LNCAP (cell line): ENCODE measurements around the gene ATR.

Source experiments
- CTCF ChIP-seq: fragments of 450-650 bp; IDR thresholded peaks from 2 replicates; pipeline ENCODE4 v1.5.1; 2017; ENCODE audit warnings: mild to moderate bottlenecking

The ATR gene

GRCh38 chr3:142563496-142563997 lies 15.0 kb downstream of the ATR start:
- no peak for TF ChIP-seq CTCF

DNA sequence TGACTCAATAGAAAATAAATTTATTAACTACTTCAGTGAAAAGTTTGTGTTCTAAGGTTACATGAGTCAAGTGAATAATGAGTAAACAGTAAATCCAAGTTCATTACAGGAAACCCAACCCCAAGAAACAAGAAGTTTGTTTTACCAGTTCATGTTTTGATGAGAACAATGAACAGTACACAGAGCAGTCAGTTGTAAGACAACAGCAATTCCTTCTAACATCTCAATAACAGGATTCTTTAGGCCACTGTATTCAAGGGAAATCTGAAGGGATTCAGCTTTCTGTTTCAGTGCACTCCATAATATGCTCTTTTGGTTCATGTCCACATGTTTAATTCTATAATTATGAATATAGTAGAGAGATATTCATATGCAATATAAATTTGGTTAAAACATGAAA lies 18.4 kb downstream of the ATR start:
- no peak for TF ChIP-seq CTCF

GRCh38 chr3:142553741-142554140 lies 24.8 kb downstream of the ATR start:
- TF ChIP-seq CTCF: no peak

DNA sequence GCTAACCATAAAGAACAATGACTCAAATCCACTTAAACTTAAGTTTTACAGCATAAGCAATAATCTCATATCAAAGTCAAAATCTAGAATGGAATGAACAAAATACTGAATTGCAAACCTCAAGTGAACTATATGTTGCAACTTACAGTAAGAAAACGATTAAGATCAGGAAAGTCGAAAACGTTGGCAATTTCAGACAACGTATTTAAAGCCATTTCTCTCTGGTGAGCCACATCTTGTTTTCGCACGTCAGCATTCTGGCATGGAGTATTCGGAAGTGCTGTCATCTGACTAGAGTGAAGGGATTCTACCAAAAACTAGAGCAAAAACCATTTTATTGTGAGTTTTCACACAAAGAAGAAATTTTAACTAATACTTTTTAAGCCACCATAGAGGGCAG lies 28.5 kb downstream of the ATR start:
- TF ChIP-seq CTCF: no peak

GRCh38 chr3:142543307-142543706 lies 35.2 kb downstream of the ATR start:
- no peak for TF ChIP-seq CTCF

GRCh38 chr3:142542054-142542453 lies 36.5 kb downstream of the ATR start:
- TF ChIP-seq CTCF: no peak

- no peak for TF ChIP-seq CTCF
Observed at GRCh38 chr3:142536519-142536918, 42.0 kb downstream of the ATR start.

DNA sequence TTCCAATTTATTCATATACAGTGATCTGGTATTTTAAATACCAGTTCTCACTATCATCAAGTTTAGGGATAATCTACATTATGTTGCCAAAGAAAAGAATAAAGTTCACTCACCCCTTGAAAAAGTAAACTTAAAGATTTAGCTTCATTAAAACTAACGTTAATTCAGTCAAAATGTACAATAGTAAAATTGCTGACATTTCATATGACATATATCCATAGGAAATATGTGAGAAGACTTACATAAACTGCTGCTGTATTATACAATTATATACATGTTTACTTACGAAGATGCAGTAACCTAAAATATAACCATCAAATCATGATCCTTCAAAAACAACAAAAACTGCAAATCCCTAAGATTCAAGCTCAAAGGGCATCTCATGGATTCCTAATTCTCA lies 44.0 kb downstream of the ATR start:
- no peak for TF ChIP-seq CTCF
